NCI-H524 (cell line): Measurements from ENCODE around the gene DLG5.
A peak's percentile ranks its signal among the peaks of the same experiment; 100 is the strongest.

Experiments
- DNase-seq, 2 experiments: peaks; one replicate each; lab custom pipeline; 2025; lab: John Stamatoyannopoulos, UW

Gene DLG5

GRCh38 chr10:77949167-77949566 is 22.6 kb upstream of the DLG5 start:
- no peak for DNase-seq

- no peak for DNase-seq
Observed at GRCh38 chr10:77946084-77946483, 19.5 kb upstream of the DLG5 start.

- DNase-seq = no peak
Observed at GRCh38 chr10:77944519-77944918, 18.0 kb upstream of the DLG5 start.

GRCh38 chr10:77943121-77943901 is 16.8 kb upstream of the DLG5 start:
- no peak for DNase-seq

- no peak for DNase-seq
Observed at GRCh38 chr10:77941790-77942189, 15.2 kb upstream of the DLG5 start.

GRCh38 chr10:77940627-77941026 is 14.1 kb upstream of the DLG5 start:
- no peak for DNase-seq

- DNase-seq = no peak
Observed at GRCh38 chr10:77940225-77940624, 13.7 kb upstream of the DLG5 start.

- peak; percentile 5 to 29 for DNase-seq
Observed at GRCh38 chr10:77939561-77940001, 13.0 kb upstream of the DLG5 start.

- no peak for DNase-seq
Observed at GRCh38 chr10:77936697-77937567, 10.4 kb upstream of the DLG5 start.

- DNase-seq = no peak
Observed at GRCh38 chr10:77932016-77932715, 5.6 kb upstream of the DLG5 start.

GRCh38 chr10:77927402-77928246 is 1.1 kb upstream of the DLG5 start:
- no peak for DNase-seq

- peak in 1 of 2 experiments; percentile 7 for DNase-seq
Observed at GRCh38 chr10:77925795-77926565, 575 bp downstream of the DLG5 start.

GRCh38 chr10:77925410-77925794 is 1.2 kb downstream of the DLG5 start:
- peak in 1 of 2 experiments; percentile 5 for DNase-seq

GRCh38 chr10:77922566-77923179 is 3.9 kb downstream of the DLG5 start:
- no peak for DNase-seq

- DNase-seq = no peak
Observed at GRCh38 chr10:77922055-77922454, 4.5 kb downstream of the DLG5 start.

- no peak for DNase-seq
Observed at GRCh38 chr10:77921395-77921794, 5.2 kb downstream of the DLG5 start.

GRCh38 chr10:77920495-77920894 is 6.1 kb downstream of the DLG5 start:
- no peak for DNase-seq

GRCh38 chr10:77919713-77920108 is 6.8 kb downstream of the DLG5 start:
- no peak for DNase-seq

- DNase-seq = no peak
Observed at GRCh38 chr10:77915319-77916105, 11.0 kb downstream of the DLG5 start.
